ENCODE data around the gene ZNF101. TPM values are rescaled to one million over a fixed set of nuclear protein-coding genes. Genes with fewer than 3 reads are reported as not detected.

ZNF101 gene
- total and polyA plus RNA-seq, 4 donors, result 7.4 to 12.4 (median 10.4) TPM

DNA sequence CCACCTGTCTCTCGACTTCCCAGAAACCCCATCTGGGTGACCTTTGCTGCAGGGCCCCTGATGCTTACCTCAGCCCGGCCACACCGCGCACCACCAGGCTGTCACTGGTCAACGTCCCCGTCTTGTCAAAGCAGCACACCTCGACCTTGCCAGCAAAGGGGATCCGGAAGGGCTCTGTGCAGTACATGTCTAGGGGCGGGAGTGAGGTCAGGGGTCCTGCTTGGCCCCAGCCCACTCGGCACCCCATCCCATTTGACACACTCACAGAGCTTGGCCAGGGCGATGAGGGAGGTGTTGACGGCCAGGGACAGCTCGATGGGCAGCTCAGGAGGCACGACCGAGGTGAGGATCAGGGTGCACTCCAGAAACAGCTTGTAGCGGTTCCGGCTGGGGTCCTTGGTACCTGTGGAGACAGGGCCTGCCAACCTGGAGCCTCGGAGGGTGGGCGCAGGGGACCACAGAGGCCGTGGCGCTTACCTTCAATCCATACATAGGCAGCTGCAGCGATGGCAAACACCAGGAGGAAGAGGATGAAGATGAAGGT, 13.5 kb upstream of the ZNF101 start:
- DNase-seq (no peak), ATAC-seq (ENCODE audit: insufficient read depth, low FRiP score) (no peak)
- WGBS, 2 donors, result 97% methylated on average over 22 of the region's 22 CpGs
- Histone ChIP-seq H3K27ac (ENCODE audit: low read depth in 1 of 2, low read length in 1 of 2) (no peak overlapping the region), H3K9me3 (ENCODE audit: control insufficient read depth in 4 of 4, insufficient read depth in 3 of 4, low read length in 3 of 4) (no peaks in the 10 kb centered on the region), H3K4me3 (no peak overlapping the region), H3K36me3 (ENCODE audit: control insufficient read depth in 4 of 4, insufficient read depth in 4 of 4, low read length in 4 of 4) (peaks cover 26 to 92% (median 55%) of the 10 kb centered on the region in 4 donors), H3K9ac (ENCODE audit: insufficient read depth in 1 of 2, low read length in 2 of 2) (no peak overlapping the region), H3K4me1 (ENCODE audit: control insufficient read depth in 5 of 5, insufficient read depth in 5 of 5, low read length in 5 of 5) (no peaks in the 10 kb centered on the region), H3K27me3 (ENCODE audit: control insufficient read depth in 3 of 3, insufficient read depth in 3 of 3, low read length in 2 of 3) (no peaks in the 10 kb centered on the region)
- TF ChIP-seq, protein P1, sequence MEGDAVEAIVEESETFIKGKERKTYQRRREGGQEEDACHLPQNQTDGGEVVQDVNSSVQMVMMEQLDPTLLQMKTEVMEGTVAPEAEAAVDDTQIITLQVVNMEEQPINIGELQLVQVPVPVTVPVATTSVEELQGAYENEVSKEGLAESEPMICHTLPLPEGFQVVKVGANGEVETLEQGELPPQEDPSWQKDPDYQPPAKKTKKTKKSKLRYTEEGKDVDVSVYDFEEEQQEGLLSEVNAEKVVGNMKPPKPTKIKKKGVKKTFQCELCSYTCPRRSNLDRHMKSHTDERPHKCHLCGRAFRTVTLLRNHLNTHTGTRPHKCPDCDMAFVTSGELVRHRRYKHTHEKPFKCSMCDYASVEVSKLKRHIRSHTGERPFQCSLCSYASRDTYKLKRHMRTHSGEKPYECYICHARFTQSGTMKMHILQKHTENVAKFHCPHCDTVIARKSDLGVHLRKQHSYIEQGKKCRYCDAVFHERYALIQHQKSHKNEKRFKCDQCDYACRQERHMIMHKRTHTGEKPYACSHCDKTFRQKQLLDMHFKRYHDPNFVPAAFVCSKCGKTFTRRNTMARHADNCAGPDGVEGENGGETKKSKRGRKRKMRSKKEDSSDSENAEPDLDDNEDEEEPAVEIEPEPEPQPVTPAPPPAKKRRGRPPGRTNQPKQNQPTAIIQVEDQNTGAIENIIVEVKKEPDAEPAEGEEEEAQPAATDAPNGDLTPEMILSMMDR (IDR thresholded peaks at IDR 0.05; ENCODE audit: control extremely low read depth, extremely low read depth), result no peak

DNA sequence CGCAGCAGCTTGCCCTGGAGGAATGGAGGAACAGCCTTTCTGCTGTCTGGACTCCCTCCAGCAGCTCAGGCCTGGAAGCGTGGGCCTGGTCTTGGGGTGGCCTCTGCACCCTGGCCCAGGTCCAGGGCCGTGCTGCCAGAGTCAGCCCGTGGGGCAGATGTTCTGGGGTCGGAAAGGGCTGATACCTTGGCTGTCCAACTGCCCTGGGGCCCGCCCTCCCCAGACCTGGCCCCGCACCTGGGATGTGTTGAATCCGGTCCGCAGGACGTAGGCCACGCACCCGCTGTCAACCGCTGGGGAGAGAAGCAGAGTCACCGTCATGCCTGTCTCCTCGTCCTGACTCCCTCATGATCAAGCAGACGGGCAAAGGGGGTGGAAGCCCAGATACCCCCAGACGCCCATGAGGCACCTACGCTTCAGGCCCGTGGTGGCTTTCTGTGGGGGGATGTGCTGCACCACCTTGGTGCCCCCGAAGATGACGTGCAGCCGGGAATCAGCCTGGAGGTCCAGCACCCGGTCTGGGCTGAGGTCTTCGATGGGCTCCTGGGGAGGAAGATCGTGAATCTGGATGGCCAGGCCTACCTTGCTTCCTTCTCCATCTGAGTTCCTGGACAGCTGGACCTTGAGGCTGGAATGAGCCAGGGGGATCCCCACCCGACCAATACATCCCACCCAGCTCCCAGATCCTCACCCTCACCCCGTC, 12.8 kb upstream of the ZNF101 start:
- Histone ChIP-seq H3K4me3 (no peak overlapping the region), H3K4me1 (ENCODE audit: control insufficient read depth in 5 of 5, insufficient read depth in 5 of 5, low read length in 5 of 5) (no peaks in the 10 kb centered on the region), H3K9ac (ENCODE audit: insufficient read depth in 1 of 2, low read length in 2 of 2) (no peak overlapping the region), H3K9me3 (ENCODE audit: control insufficient read depth in 4 of 4, insufficient read depth in 3 of 4, low read length in 3 of 4) (no peaks in the 10 kb centered on the region), H3K36me3 (ENCODE audit: control insufficient read depth in 4 of 4, insufficient read depth in 4 of 4, low read length in 4 of 4) (peaks cover 26 to 86% (median 52%) of the 10 kb centered on the region in 4 donors), H3K27me3 (ENCODE audit: control insufficient read depth in 3 of 3, insufficient read depth in 3 of 3, low read length in 2 of 3) (no peaks in the 10 kb centered on the region), H3K27ac (ENCODE audit: low read depth in 1 of 2, low read length in 1 of 2) (no peak overlapping the region)
- WGBS, 2 donors, result 94 to 96% methylated on average over 27 of the region's 27 CpGs
- ATAC-seq (ENCODE audit: insufficient read depth, low FRiP score) (no peak), DNase-seq (no peak)
- TF ChIP-seq, protein P1 (IDR thresholded peaks at IDR 0.05; ENCODE audit: control extremely low read depth, extremely low read depth), result no peak

DNA sequence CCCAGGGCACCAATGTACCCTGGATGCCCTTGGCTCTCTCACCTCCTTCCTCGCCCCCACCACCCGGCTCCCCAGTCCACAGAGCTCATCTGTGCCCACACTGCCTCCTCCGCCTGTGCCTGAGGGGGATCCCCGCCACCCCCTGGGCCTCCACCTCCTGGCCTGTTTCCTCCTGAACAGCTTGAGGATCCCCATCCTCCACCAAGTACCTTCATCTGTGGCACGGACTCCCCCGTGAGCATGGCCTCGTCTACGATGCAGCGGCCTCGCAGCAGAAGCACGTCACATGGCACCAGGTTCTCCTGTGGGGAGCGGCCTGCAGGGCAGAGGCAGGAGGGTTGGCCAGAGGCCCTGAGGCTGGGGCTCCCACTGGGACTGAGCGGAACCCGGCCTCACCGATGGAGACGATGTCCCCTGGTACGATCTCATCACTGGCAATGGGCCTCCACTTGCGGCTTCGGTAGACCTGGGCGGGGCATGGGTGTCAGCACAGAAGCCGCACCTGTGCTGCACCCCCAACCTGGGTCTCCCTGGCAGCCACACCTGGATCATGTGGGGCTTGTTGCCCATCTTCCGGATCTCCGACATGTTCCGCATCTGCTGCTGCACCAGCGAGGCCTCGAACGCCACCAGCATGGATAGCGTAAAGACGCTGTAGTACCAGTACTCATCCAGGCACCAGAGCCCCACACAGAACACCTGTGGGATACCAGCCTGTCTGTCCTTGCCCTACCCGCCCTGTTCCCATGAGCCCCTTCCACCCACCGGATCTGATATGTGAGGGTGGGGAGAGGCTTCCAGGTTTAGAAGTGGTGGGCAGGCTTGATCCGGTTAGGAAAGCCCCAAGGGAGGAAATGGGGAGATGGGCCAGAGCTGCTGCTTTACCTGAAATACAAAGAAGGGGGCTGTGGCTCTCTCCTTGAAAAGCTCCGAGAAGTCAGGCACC, 11.9 kb upstream of the ZNF101 start:
- H3K27me3 ChIP-seq (ENCODE audit: control insufficient read depth in 3 of 3, insufficient read depth in 3 of 3, low read length in 2 of 3), result no peaks in the 10 kb centered on the region
- TF ChIP-seq, protein P1 (IDR thresholded peaks at IDR 0.05; ENCODE audit: control extremely low read depth, extremely low read depth), result no peak
- H3K27ac ChIP-seq (ENCODE audit: low read depth in 1 of 2, low read length in 1 of 2), result no peak overlapping the region
- 96 to 97% methylated on average over 33 of the region's 33 CpGs for WGBS, 2 donors
- no peak for ATAC-seq (ENCODE audit: insufficient read depth, low FRiP score)
- no peak overlapping the region for H3K4me3 ChIP-seq
- H3K36me3 ChIP-seq (ENCODE audit: control insufficient read depth in 4 of 4, insufficient read depth in 4 of 4, low read length in 4 of 4), result peaks cover 26 to 81% (median 48%) of the 10 kb centered on the region in 4 donors
- no peaks in the 10 kb centered on the region for H3K9me3 ChIP-seq (ENCODE audit: control insufficient read depth in 4 of 4, insufficient read depth in 3 of 4, low read length in 3 of 4)
- H3K4me1 ChIP-seq (ENCODE audit: control insufficient read depth in 5 of 5, insufficient read depth in 5 of 5, low read length in 5 of 5), result peaks cover 0 to 5% (median 0%) of the 10 kb centered on the region in 5 donors
- no peak overlapping the region for H3K9ac ChIP-seq (ENCODE audit: insufficient read depth in 1 of 2, low read length in 2 of 2)
- DNase-seq, result no peak
